NCI-H146 treated with DMSO at 0.1 percent for 48 hours (cell line): Measurements from ENCODE around the gene VPS37B.

Source experiments
- DNase-seq: peaks from one replicate; lab custom pipeline; 2025; ENCODE audit not compliant: unreplicated experiment; lab: John Stamatoyannopoulos, UW

Gene VPS37B

DNA sequence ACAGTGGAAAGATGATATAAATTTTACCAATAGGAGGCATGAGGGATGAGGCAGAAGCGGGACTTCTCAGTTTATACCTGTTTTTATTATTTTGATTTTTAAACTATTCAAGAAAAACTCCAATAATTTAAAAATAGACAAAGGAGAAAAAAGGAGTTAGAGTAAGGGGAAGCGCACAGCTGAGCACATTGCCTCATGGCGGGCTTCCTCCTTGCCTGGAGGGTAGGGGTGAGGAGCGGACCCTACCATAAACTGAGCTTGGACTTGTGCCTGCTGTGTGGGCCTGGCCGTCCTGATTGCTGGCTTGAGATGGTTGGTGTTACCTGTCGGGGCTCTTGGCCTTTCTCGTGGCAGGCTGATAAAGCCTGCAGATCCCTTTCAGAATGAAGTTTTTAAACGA lies 75.8 kb downstream of the VPS37B start:
- no peak for DNase-seq

DNA sequence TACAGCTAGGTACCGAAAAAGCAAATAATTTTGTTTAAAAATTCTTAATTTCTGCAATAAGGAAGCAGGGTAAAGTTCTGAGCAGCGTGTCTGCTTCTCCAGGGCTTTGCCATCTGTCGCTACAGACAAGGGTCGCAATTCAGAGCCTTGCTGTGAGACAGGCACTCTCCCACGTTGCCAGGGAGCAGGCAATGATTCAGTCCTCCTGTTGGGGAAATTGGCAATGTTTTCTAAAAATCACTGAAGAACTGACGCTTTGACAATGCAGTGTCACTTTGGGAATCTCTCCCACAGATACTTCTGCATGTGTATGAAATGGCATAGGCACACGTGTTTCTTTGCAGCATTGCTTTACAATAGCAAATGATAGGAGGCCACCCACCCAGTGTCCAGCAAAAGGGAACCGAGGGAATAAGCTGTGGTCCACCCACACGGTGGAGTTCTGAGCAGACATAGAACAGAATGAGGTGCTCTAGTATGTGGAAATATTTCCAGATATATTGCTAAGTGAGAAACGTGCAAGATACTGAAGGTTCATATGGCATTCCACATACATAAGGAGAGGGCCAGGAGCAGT lies 76.6 kb downstream of the VPS37B start:
- no peak for DNase-seq
